Loucy (cell line): ENCODE data around the gene IGSF9B.

Experiments used
- CTCF ChIP-seq: fragments of 200-600 bp; sonication (generic); conservative IDR thresholded peaks from 2 replicates; pipeline ENCODE4 v1.5.1; 2014; ENCODE audit warnings: mild to moderate bottlenecking, antibody characterized with exemption, low read length
- EZH2phosphoT487 ChIP-seq: fragments of 200-600 bp; IDR thresholded peaks from 2 replicates; pipeline ENCODE4 v1.6.1; 2018; ENCODE audit warnings: antibody characterized with exemption, mild to moderate bottlenecking, moderate library complexity, borderline replicate concordance

GRCh38 chr11:133967599-133968238 is 11.0 kb upstream of the IGSF9B start:
- TF ChIP-seq CTCF (no peak), EZH2phosphoT487 (no peak)
